Body of pancreas (tissue), 4 donors: ENCODE measurements around the gene KRT10. TPM values are rescaled to one million over a fixed set of nuclear protein-coding genes. Genes with fewer than 3 reads are reported as not detected.

Source experiments
- ATAC-seq: fragments of 150-250 bp; one replicate; pipeline ENCODE4 v1.9.1; 2016
- DNase-seq, 4 donors: peaks; one replicate each; pipeline ENCODE4 v3.0.0-alpha.2; 2019
- H3K27ac ChIP-seq, 4 donors: fragments of 200-600 bp; sonication (generic); 1 replicate in 3 of 4; 2 replicates in 1 of 4; pipeline versions ENCODE4 v1.5.1 to v1.6.1; 2016 to 2019; ENCODE audit warnings: mild to moderate bottlenecking in 1 of 4, mixed read lengths in 1 of 4, moderate library complexity in 1 of 4
- H3K27me3 ChIP-seq, 2 donors: fragments of 200-600 bp; sonication (generic); one replicate each; pipeline ENCODE4 v1.6.0; 2016; ENCODE audit warnings: mild to moderate bottlenecking in 1 of 2
- H3K36me3 ChIP-seq, 2 donors: fragments of 200-600 bp; sonication (generic); replicated peaks in 1 of 2; 2 replicates each; pipeline ENCODE4 v1.5.1; 2016; ENCODE audit warnings: low read depth in 2 of 2; ENCODE audit not compliant: insufficient read depth in 1 of 2
- H3K4me1 ChIP-seq: fragments of 200-600 bp; sonication (generic); one replicate; pipeline ENCODE4 v1.6.0; 2016
- H3K4me3 ChIP-seq, 2 donors: fragments of 200-600 bp; sonication (generic); 1 replicate in 1 of 2; 2 replicates in 1 of 2; pipeline ENCODE4 v1.5.1; 2016 to 2019
- H3K9me3 ChIP-seq, 3 donors: fragments of 200-600 bp; sonication (generic); 1 replicate in 2 of 3; 2 replicates in 1 of 3; pipeline ENCODE4 v1.5.1; 2016
- POLR2A ChIP-seq, 3 donors: fragments of 450-650 bp; IDR thresholded peaks; one replicate each; pipeline ENCODE4 v1.6.1; 2016; ENCODE audit warnings: antibody characterized with exemption in 3 of 3, mild to moderate bottlenecking in 2 of 3
- WGBS, 2 donors: methylation state at CpG; one replicate each; pipeline ENCODE4 v1.1.5; 2017; 5-methylcytosine and 5-hydroxymethylcytosine counted together
- intact Hi-C: fragments of 100-400 bp; cut with DNase I; formaldehyde crosslinking; loops from one replicate; pipeline ENCODE4 v1.15.1; 2023
- total RNA-seq, 2 donors: library from RNA; depleted of rRNA; stranded (reverse); fragments of >200 nt; gene quantifications; one replicate each; pipeline ENCODE4 v1.1.0, GENCODE V29; 2016
- TF ChIP-seq, protein P1 (sequence below), 7 experiments: fragments of 450-650 bp in 4 of 7; fragments of 200-600 bp in 3 of 7; sonication (generic) in 3 of 7; IDR thresholded peaks; one replicate each; pipeline ENCODE4 v1.5.1; 2016 to 2019; ENCODE audit warnings: antibody characterized with exemption in 7 of 7

KRT10 gene
- total RNA-seq, 2 donors from 2014 or later, result 3.3 to 8.0 TPM

DNA sequence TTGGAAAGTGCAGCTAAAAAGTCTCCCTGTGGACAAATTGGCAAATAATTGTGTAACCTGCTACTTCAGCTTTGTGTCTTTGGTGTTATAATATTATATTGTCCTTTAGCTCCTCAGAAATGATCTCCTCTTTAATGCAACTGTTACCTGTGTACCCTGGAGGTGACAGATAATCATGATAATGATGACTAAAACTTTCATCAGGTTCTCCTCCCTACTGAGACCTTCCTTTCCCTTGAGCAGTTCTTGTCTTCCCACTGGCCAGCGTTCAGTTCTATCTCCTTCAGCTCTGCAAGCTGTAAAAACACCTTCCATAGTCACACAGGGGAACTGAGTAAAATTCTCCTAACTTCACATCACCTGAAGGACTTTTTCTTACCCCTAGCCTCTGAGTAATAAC is 29.9 kb upstream of the KRT10 start:
- TF ChIP-seq, protein P1, sequence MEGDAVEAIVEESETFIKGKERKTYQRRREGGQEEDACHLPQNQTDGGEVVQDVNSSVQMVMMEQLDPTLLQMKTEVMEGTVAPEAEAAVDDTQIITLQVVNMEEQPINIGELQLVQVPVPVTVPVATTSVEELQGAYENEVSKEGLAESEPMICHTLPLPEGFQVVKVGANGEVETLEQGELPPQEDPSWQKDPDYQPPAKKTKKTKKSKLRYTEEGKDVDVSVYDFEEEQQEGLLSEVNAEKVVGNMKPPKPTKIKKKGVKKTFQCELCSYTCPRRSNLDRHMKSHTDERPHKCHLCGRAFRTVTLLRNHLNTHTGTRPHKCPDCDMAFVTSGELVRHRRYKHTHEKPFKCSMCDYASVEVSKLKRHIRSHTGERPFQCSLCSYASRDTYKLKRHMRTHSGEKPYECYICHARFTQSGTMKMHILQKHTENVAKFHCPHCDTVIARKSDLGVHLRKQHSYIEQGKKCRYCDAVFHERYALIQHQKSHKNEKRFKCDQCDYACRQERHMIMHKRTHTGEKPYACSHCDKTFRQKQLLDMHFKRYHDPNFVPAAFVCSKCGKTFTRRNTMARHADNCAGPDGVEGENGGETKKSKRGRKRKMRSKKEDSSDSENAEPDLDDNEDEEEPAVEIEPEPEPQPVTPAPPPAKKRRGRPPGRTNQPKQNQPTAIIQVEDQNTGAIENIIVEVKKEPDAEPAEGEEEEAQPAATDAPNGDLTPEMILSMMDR (IDR thresholded peaks at IDR 0.05), result no peak
- TF ChIP-seq POLR2A (IDR thresholded peaks at IDR 0.05), result no peak
- H3K9me3 ChIP-seq, result no peaks in the 10 kb centered on the region
- no peaks in the 10 kb centered on the region for H3K27me3 ChIP-seq
- no peak for DNase-seq
- H3K4me1 ChIP-seq, result peaks cover 5% of the 10 kb centered on the region
- 59 to 65% methylated on average over 1 of the region's 1 CpG for WGBS, 2 donors
- no peak overlapping the region for H3K27ac ChIP-seq
- intact Hi-C loops, result no loop called here
- no peaks in the 10 kb centered on the region for H3K36me3 ChIP-seq
- H3K4me3 ChIP-seq, result no peak overlapping the region
- ATAC-seq, result no peak

DNA sequence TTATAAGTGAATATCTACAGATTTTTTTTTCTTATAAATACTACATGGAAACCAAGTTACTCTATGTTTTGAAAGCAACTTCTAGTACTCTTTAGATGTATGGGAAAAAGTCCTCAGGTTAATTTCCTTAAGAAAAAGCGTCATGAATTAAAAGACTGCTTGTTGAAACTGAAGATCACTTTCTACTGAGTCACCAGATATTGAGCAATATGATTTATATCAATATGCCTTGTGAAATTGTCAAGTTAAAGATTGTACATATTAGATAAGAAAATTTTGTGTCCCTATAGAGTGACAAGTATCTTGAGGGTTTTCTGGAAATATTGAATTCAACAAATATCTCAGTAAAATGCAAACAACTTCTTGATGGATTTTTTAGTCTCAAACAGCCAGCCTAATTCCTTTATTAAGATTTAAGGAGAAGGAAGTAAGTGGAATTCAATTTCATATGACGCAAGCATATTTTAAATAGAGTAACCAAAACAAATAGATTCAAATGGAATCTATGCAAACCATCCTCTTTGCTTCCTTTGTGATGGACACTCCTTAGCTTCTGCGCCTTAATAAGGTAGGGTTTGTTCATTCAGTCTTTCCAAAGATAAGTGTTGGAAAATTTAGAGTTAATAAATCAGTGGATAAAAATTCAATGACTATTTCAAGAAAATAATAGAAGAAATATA is 28.0 kb upstream of the KRT10 start:
- WGBS, 2 donors, result 78 to 83% methylated on average over 3 of the region's 3 CpGs
- Histone ChIP-seq H3K4me3 (no peak overlapping the region), H3K9me3 (no peaks in the 10 kb centered on the region), H3K4me1 (peaks cover 5% of the 10 kb centered on the region), H3K36me3 (no peaks in the 10 kb centered on the region), H3K27ac (no peak overlapping the region), H3K27me3 (no peaks in the 10 kb centered on the region)
- ATAC-seq (no peak), DNase-seq (no peak)
- TF ChIP-seq, protein P1 (IDR thresholded peaks at IDR 0.05), result no peak
- TF ChIP-seq POLR2A (IDR thresholded peaks at IDR 0.05), result no peak
- intact Hi-C loops, result no loop called here

DNA sequence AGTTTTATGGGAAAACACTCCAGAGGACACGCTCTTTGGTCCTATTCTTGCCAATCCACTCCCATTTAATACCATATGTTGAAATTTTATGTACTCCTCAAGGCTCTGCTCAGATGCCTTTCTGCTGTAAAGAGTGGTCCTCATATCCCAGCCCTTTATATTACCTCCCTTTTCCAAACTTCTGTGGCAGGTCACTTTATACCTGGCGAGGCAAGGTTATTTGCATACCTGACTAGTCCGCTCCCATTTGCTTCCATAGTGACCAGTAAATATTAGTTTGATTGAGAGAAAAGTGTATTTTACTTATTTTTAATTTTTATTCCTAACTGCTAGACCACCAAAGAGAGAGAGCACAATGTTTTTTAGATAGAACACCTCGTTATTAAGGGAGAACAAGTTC is 27.3 kb upstream of the KRT10 start:
- intact Hi-C loops, result no loop called here
- ATAC-seq, result no peak
- 75 to 80% methylated on average over 4 of the region's 4 CpGs for WGBS, 2 donors
- Histone ChIP-seq H3K27ac (no peak overlapping the region), H3K4me3 (no peak overlapping the region), H3K9me3 (no peaks in the 10 kb centered on the region), H3K36me3 (no peaks in the 10 kb centered on the region), H3K27me3 (no peaks in the 10 kb centered on the region), H3K4me1 (peaks cover 5% of the 10 kb centered on the region)
- TF ChIP-seq POLR2A (IDR thresholded peaks at IDR 0.05), result no peak
- TF ChIP-seq, protein P1 (IDR thresholded peaks at IDR 0.05), result no peak
- no peak for DNase-seq

DNA sequence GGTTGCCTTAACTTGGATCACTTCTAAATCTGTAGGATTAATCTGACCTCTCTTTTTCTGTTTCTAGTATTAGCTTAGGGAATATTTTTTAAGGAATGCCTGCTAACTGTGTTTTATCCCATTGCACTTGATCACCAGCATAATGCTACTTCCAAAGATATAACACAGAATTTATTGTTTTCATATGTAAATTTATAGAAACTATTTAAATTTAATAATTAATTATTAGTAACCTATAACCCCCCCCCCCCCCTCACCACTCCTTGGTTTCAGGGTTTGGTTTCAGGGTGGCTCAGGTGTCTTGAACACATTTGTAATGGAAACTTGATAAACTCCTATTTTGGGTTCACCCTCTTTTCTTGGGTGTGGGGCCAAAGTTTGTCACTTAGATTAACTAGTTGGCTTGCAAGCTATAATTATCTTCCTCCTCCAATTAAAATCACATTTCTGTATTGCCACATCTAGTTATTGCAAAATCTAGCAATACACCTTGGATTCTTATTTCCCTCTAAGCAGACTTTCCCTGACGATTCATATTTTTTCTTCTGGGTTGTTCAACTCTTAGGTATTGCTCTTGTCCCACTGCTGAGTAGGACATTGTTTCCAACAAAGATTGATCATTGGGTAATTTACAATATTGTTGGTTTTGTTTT is 26.3 kb upstream of the KRT10 start:
- no peak overlapping the region for H3K4me3 ChIP-seq
- ATAC-seq (no peak), DNase-seq (no peak)
- H3K27me3 ChIP-seq, result no peaks in the 10 kb centered on the region
- 37 to 53% methylated on average over 1 of the region's 1 CpG for WGBS, 2 donors
- no peak for TF ChIP-seq POLR2A (IDR thresholded peaks at IDR 0.05)
- TF ChIP-seq, protein P1 (IDR thresholded peaks at IDR 0.05), result no peak
- no peaks in the 10 kb centered on the region for H3K4me1 ChIP-seq
- no peaks in the 10 kb centered on the region for H3K9me3 ChIP-seq
- intact Hi-C loops, result no loop called here
- no peaks in the 10 kb centered on the region for H3K36me3 ChIP-seq
- no peak overlapping the region for H3K27ac ChIP-seq
